Measurements from ENCODE around the gene BHLHE40. TPM values are rescaled to one million over a fixed set of nuclear protein-coding genes. Genes with fewer than 3 reads are reported as not detected.

Gene BHLHE40
- total and polyA plus RNA-seq, 2 of the 13 experiments (the other 11 are each of a cell fraction or from before 2014, with no cell fraction given), result 1.8 to 51.0 TPM

DNA sequence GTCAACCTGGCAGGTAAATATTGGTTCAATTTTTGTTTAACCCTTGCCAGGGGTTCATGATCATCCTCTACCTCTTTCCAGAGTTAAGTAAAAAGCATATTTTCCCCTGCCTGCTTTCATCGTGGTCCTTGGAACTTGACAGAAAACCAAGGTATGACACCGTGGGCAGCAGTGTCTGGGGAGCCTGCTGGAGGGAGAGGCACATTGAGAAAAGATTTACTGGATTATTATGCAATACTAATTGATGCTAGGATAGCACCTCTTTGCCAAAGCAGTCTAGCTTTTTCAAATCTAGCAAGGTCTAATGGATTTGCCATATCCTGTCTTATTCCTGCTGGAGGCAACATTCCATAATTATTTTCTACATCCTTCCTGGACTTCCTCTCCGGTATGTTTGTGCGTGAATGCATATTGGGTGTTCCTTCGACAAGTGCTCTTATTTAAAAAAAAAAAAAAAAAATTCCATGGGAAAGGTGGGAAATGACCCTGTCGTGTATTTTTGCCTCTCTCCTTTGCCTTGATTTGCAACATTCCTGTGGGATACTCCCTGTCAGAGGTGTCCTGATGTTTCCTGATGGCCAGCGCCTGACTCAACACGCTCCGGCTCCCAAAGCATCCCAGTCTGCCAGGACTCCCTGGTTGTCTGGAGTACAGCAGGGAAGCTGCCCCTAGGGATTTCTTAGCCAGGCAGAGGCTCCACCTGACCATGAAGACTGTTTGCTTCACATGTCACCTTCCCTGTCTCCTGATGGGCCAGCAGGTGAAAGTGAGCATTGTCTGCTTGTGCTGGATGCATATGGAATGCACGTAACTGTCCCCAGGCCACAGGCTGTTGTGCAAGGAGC is 6.3 kb downstream of the BHLHE40 start (continued):
- TF ChIP-seq, protein P1, sequence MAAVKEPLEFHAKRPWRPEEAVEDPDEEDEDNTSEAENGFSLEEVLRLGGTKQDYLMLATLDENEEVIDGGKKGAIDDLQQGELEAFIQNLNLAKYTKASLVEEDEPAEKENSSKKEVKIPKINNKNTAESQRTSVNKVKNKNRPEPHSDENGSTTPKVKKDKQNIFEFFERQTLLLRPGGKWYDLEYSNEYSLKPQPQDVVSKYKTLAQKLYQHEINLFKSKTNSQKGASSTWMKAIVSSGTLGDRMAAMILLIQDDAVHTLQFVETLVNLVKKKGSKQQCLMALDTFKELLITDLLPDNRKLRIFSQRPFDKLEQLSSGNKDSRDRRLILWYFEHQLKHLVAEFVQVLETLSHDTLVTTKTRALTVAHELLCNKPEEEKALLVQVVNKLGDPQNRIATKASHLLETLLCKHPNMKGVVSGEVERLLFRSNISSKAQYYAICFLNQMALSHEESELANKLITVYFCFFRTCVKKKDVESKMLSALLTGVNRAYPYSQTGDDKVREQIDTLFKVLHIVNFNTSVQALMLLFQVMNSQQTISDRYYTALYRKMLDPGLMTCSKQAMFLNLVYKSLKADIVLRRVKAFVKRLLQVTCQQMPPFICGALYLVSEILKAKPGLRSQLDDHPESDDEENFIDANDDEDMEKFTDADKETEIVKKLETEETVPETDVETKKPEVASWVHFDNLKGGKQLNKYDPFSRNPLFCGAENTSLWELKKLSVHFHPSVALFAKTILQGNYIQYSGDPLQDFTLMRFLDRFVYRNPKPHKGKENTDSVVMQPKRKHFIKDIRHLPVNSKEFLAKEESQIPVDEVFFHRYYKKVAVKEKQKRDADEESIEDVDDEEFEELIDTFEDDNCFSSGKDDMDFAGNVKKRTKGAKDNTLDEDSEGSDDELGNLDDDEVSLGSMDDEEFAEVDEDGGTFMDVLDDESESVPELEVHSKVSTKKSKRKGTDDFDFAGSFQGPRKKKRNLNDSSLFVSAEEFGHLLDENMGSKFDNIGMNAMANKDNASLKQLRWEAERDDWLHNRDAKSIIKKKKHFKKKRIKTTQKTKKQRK (IDR thresholded peaks at IDR 0.05; ENCODE audit: low read length), result no peak
- TF ChIP-seq, protein P2, sequence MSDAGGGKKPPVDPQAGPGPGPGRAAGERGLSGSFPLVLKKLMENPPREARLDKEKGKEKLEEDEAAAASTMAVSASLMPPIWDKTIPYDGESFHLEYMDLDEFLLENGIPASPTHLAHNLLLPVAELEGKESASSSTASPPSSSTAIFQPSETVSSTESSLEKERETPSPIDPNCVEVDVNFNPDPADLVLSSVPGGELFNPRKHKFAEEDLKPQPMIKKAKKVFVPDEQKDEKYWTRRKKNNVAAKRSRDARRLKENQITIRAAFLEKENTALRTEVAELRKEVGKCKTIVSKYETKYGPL (CRISPR knock-in tag; IDR thresholded peaks at IDR 0.05), result no peak
- no peak for TF ChIP-seq XBP1 (CRISPR knock-in tag; IDR thresholded peaks at IDR 0.05)
- TF ChIP-seq, protein P3, sequence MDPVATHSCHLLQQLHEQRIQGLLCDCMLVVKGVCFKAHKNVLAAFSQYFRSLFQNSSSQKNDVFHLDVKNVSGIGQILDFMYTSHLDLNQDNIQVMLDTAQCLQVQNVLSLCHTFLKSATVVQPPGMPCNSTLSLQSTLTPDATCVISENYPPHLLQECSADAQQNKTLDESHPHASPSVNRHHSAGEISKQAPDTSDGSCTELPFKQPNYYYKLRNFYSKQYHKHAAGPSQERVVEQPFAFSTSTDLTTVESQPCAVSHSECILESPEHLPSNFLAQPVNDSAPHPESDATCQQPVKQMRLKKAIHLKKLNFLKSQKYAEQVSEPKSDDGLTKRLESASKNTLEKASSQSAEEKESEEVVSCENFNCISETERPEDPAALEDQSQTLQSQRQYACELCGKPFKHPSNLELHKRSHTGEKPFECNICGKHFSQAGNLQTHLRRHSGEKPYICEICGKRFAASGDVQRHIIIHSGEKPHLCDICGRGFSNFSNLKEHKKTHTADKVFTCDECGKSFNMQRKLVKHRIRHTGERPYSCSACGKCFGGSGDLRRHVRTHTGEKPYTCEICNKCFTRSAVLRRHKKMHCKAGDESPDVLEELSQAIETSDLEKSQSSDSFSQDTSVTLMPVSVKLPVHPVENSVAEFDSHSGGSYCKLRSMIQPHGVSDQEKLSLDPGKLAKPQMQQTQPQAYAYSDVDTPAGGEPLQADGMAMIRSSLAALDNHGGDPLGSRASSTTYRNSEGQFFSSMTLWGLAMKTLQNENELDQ (CRISPR knock-in tag; IDR thresholded peaks at IDR 0.05; ENCODE audit: borderline replicate concordance), result no peak
- peak; percentile 76 for TF ChIP-seq SAP130 (CRISPR knock-in tag; IDR thresholded peaks at IDR 0.05; ENCODE audit: low read depth)
- no peak for TF ChIP-seq ZNF12 (CRISPR knock-in tag; IDR thresholded peaks at IDR 0.05)
- TF ChIP-seq, protein P4, sequence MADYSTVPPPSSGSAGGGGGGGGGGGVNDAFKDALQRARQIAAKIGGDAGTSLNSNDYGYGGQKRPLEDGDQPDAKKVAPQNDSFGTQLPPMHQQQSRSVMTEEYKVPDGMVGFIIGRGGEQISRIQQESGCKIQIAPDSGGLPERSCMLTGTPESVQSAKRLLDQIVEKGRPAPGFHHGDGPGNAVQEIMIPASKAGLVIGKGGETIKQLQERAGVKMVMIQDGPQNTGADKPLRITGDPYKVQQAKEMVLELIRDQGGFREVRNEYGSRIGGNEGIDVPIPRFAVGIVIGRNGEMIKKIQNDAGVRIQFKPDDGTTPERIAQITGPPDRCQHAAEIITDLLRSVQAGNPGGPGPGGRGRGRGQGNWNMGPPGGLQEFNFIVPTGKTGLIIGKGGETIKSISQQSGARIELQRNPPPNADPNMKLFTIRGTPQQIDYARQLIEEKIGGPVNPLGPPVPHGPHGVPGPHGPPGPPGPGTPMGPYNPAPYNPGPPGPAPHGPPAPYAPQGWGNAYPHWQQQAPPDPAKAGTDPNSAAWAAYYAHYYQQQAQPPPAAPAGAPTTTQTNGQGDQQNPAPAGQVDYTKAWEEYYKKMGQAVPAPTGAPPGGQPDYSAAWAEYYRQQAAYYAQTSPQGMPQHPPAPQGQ (CRISPR knock-in tag; IDR thresholded peaks at IDR 0.05; ENCODE audit: borderline replicate concordance), result 0 out of 2 replicates have a peak, but pooled peaks have one; percentile 82
- TF ChIP-seq ZNF75D (CRISPR knock-in tag; IDR thresholded peaks at IDR 0.05; ENCODE audit: borderline replicate concordance), result no peak
- no peak for TF ChIP-seq ZBTB42 (CRISPR knock-in tag; IDR thresholded peaks at IDR 0.05)
- peak; percentile 53 for TF ChIP-seq FOXA3 (CRISPR knock-in tag; IDR thresholded peaks at IDR 0.05)
- TF ChIP-seq CEBPB (IDR thresholded peaks at IDR 0.05; ENCODE audit: borderline replicate concordance, low read depth, low read length), result peak; percentile 91
- TF ChIP-seq ZNF468 (CRISPR knock-in tag; IDR thresholded peaks at IDR 0.05), result no peak
- peak in 1 of 2 experiments; percentile 21; a peak in 1 of 4 replicates for TF ChIP-seq KLF16 (CRISPR knock-in tag; IDR thresholded peaks at IDR 0.05)
- no peak; the same call in 1 of the 2 replicates for TF ChIP-seq ZSCAN9 (CRISPR knock-in tag; IDR thresholded peaks at IDR 0.05; ENCODE audit: borderline replicate concordance)
- TF ChIP-seq, protein P5, sequence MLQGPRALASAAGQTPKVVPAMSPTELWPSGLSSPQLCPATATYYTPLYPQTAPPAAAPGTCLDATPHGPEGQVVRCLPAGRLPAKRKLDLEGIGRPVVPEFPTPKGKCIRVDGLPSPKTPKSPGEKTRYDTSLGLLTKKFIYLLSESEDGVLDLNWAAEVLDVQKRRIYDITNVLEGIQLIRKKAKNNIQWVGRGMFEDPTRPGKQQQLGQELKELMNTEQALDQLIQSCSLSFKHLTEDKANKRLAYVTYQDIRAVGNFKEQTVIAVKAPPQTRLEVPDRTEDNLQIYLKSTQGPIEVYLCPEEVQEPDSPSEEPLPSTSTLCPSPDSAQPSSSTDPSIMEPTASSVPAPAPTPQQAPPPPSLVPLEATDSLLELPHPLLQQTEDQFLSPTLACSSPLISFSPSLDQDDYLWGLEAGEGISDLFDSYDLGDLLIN (CRISPR knock-in tag; IDR thresholded peaks at IDR 0.05; ENCODE audit: borderline replicate concordance), result no peak
